Kidney (tissue), 14 donors: ENCODE data around the gene ANKRD27. TPM values are rescaled to one million over a fixed set of nuclear protein-coding genes. Genes with fewer than 3 reads are reported as not detected.
"Not testable (repeated sequence)": the region's sequence is repeated elsewhere in the genome, so short reads cannot be mapped to it uniquely, and the experiment has no call there.

Experiments used
- DNase-seq, 5 donors: peaks; one replicate each; pipeline ENCODE4 v3.0.0-alpha.2; 2013 to 2020
- FAIRE-seq: peaks from 2 replicates; lab custom pipeline; 2012; peaks lifted over from hg19 to GRCh38; lab: Jason Lieb, UNC
- H3K27ac ChIP-seq, 2 donors: one replicate each; pipeline ENCODE4 v1.7.0; 2013; ENCODE audit warnings: low read depth in 2 of 2, low read length in 2 of 2, inconsistent platforms in 1 of 2
- H3K27me3 ChIP-seq: one replicate; pipeline ENCODE4 v1.7.1; 2013; ENCODE audit warnings: low read length, inconsistent platforms; ENCODE audit not compliant: control insufficient read depth, insufficient read depth
- H3K36me3 ChIP-seq, 3 donors: one replicate each; pipeline versions ENCODE4 v1.7.0 to v1.7.1; 2013; ENCODE audit warnings: low read length in 3 of 3, control low read depth in 1 of 3, inconsistent platforms in 1 of 3; ENCODE audit not compliant: insufficient read depth in 3 of 3, control insufficient read depth in 2 of 3
- H3K4me1 ChIP-seq, 3 donors: one replicate each; pipeline versions ENCODE4 v1.7.0 to v1.7.1; 2013; ENCODE audit warnings: low read length in 3 of 3, inconsistent platforms in 1 of 3, low read depth in 1 of 3; ENCODE audit not compliant: control insufficient read depth in 2 of 3, insufficient read depth in 2 of 3
- H3K4me3 ChIP-seq, 3 donors: one replicate each; pipeline versions ENCODE4 v1.7.0 to v1.8.1; 2013; ENCODE audit warnings: low read length in 3 of 3, control low read depth in 1 of 3, inconsistent platforms in 1 of 3
- H3K9ac ChIP-seq, 3 donors: one replicate each; pipeline versions ENCODE4 v1.7.0 to v1.7.1; 2013; ENCODE audit warnings: low read length in 3 of 3, control low read depth in 1 of 3, inconsistent platforms in 1 of 3
- H3K9me3 ChIP-seq, 3 donors: one replicate each; pipeline versions ENCODE4 v1.7.0 to v1.7.1; 2013; ENCODE audit warnings: low read length in 3 of 3, control low read depth in 1 of 3, inconsistent platforms in 1 of 3; ENCODE audit not compliant: control insufficient read depth in 2 of 3, insufficient read depth in 1 of 3
- CTCF ChIP-seq: IDR thresholded peaks from 3 replicates; pipeline ENCODE4 v1.5.1; 2012; ENCODE audit warnings: mild to moderate bottlenecking, moderate library complexity, borderline replicate concordance; ENCODE audit not compliant: insufficient read depth; ENCODE audit errors: extremely low read depth
- intact Hi-C: fragments of 100-400 bp; cut with DNase I; formaldehyde crosslinking; loops from one replicate; pipeline ENCODE4 v1.11.1; 2022
- polyA plus RNA-seq: library from polyadenylated mRNA; stranded (reverse); fragments of 350-450 nt; fragmentation: Illumina TruSeq; extraction: RNeasy Lipid Tissue Mini Kit (QIAGEN cat#74804); gene quantifications from one replicate; pipeline ENCODE4 v1.2.3, GENCODE V29; 2014; ENCODE audit warnings: low read depth, low replicate concordance; ENCODE audit not compliant: insufficient read depth
- total RNA-seq: library from RNA; stranded (reverse); fragmentation: NEBNext Ultra II Directional; extraction: Animal tissue kit (Norgen Biotek cat#: 25700); gene quantifications from one replicate; pipeline ENCODE4 v1.2.1, GENCODE V29; 2021
- donor health status: control.
- donor health status: control.
- donor health status: control.
- donor health status: control.
- donor health status: control.
- donor health status: DM: yes; HTN: yes; CAD: no.
- donor health status: Normal renal cell carcinoma (clear cell type).

Gene ANKRD27
- total and polyA plus RNA-seq, 2 donors from 2014 or later = 9.3 to 29.8 TPM

- TF ChIP-seq CTCF = no peak
- Histone ChIP-seq H3K27me3 (no peaks in the 10 kb centered on the region), H3K9ac (no peak within 1 kb of the TSS), H3K4me3 (no peak within 1 kb of the TSS), H3K4me1 (no peaks in the 10 kb centered on the region), H3K9me3 (no peaks in the 10 kb centered on the region), H3K27ac (no peak within 1 kb of the TSS), H3K36me3 (no peaks in the 10 kb centered on the region)
- DNase-seq (peak in 1 of 5 donors; percentile 64), FAIRE-seq (no peak)
- intact Hi-C loops = no loop called here
These were observed 44.7 kb upstream of the ANKRD27 start, which contains the start of gene TDRD12 for GRCh38 chr19:32719611-32720059. TDRD12 (plus strand) TSS chr19:32719767; CDS start chr19:32720073, 306 bp downstream.

DNA sequence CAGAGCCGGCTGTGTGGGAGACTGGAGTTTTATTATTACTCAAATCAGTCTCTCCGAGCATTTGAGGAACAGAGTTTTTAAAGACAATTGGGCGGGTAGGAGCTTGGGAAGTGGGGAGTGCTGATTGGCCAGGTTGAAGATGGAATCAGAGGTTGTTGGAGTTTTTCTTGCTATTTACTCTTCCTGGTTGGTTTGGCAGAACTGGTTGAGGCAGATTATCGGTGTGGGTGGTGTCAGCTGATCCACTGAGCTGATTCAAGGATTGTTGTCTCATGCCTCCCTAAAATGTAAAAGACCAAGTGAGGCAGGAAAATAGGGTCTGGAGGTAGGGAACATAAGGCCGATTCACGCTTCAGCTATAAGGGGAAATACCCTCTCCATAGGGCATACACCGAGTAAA lies 43.3 kb upstream of the ANKRD27 start:
- Histone ChIP-seq H3K4me1 (no peaks in the 10 kb centered on the region), H3K27ac (no peak overlapping the region), H3K27me3 (no peaks in the 10 kb centered on the region), H3K36me3 (no peaks in the 10 kb centered on the region), H3K4me3 (no peak overlapping the region), H3K9me3 (no peaks in the 10 kb centered on the region), H3K9ac (no peak overlapping the region)
- DNase-seq = no peak
- FAIRE-seq = no peak
- intact Hi-C loops = no loop called here
- no peak for TF ChIP-seq CTCF

GRCh38 chr19:32717496-32717895 lies 42.5 kb upstream of the ANKRD27 start:
- Histone ChIP-seq H3K9ac (no peak overlapping the region), H3K27me3 (no peaks in the 10 kb centered on the region), H3K4me1 (no peaks in the 10 kb centered on the region), H3K9me3 (no peaks in the 10 kb centered on the region), H3K4me3 (no peak overlapping the region), H3K27ac (no peak overlapping the region), H3K36me3 (no peaks in the 10 kb centered on the region)
- DNase-seq (no peak), FAIRE-seq (no peak)
- no peak for TF ChIP-seq CTCF
- intact Hi-C loops = no loop called here

DNA sequence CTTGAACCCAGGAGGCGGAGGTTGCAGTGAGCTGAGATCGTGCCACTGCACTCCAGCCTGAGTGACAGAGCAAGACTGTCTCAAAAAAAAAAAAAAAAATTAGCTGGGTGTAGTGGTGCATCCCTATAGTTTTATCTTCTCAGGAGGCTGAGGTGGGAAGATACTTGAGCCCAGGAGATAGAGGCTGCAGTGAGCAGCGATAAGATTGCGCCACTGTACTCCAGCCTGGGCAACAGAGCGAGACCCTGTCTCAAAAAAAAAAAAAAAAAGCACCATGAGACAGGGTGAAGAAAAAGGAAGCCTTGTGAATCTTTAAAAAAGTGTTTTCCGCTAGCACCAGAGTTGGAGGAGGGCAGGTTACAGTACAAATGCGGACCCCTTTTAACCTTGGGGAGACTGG lies 41.2 kb upstream of the ANKRD27 start:
- H3K9ac ChIP-seq, H3K27me3 ChIP-seq, H3K27ac ChIP-seq, H3K4me1 ChIP-seq, H3K9me3 ChIP-seq, DNase-seq, H3K4me3 ChIP-seq, intact Hi-C loops, H3K36me3 ChIP-seq, FAIRE-seq: not testable (repeated sequence)
